Coronary artery (tissue), 2 donors: ENCODE data around the gene DYNC1H1.
"Not testable (repeated sequence)": the region's sequence is repeated elsewhere in the genome, so short reads cannot be mapped to it uniquely, and the experiment has no call there.

Experiments used
- DNase-seq: peaks from one replicate; pipeline ENCODE4 v3.0.0-alpha.2; 2017; ENCODE audit warnings: low spot score
- H3K27ac ChIP-seq, 2 donors: fragments of 200-600 bp; sonication (generic); one replicate each; pipeline ENCODE4 v1.5.1; 2016 to 2019
- H3K4me3 ChIP-seq: fragments of 200-600 bp; sonication (generic); 2 replicates; pipeline ENCODE4 v1.5.1; 2016; ENCODE audit warnings: mild to moderate bottlenecking, moderate library complexity
- TF ChIP-seq, protein P1 (sequence below): fragments of 200-600 bp; sonication (generic); IDR thresholded peaks from one replicate; pipeline ENCODE4 v1.5.1; 2019; ENCODE audit warnings: antibody characterized with exemption

The DYNC1H1 gene

DNA sequence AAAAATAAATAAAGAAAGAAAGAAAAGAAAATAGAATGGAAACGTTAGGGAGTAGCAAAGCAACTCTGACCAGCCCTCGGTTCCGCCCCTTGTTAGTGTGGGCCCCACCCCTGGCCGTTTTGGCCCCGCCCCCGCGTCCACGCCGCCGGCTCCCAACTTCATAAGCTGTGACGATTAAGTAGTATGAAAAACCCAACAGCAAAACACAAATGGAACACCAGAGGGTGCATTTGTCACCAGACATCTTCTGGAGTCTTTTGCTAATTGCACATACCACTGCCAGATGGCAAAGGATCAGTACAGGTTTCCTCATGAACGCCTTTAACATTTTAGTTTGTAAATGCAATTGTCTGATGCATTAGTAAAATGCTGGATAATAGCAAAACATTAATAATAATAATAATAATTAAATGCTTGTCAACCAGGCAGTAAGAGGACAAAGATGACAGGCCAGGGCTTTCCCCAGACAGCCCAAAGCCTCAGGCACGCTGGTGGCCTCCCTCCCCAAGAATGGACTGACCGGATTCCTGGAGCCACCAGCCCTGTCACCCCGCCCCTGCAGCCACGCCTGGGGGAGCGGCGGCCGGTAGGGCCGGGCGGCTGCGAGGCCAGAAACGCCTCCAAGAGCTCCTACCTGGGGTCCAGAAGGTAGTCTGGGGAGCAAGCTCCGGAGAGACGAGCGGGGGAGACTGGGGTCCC is 98.9 kb downstream of the DYNC1H1 start:
- TF ChIP-seq, protein P1, sequence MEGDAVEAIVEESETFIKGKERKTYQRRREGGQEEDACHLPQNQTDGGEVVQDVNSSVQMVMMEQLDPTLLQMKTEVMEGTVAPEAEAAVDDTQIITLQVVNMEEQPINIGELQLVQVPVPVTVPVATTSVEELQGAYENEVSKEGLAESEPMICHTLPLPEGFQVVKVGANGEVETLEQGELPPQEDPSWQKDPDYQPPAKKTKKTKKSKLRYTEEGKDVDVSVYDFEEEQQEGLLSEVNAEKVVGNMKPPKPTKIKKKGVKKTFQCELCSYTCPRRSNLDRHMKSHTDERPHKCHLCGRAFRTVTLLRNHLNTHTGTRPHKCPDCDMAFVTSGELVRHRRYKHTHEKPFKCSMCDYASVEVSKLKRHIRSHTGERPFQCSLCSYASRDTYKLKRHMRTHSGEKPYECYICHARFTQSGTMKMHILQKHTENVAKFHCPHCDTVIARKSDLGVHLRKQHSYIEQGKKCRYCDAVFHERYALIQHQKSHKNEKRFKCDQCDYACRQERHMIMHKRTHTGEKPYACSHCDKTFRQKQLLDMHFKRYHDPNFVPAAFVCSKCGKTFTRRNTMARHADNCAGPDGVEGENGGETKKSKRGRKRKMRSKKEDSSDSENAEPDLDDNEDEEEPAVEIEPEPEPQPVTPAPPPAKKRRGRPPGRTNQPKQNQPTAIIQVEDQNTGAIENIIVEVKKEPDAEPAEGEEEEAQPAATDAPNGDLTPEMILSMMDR = no peak
- peak; percentile 88 for DNase-seq
- no peak overlapping the region for H3K27ac ChIP-seq
- H3K4me3 ChIP-seq = no peak overlapping the region

DNA sequence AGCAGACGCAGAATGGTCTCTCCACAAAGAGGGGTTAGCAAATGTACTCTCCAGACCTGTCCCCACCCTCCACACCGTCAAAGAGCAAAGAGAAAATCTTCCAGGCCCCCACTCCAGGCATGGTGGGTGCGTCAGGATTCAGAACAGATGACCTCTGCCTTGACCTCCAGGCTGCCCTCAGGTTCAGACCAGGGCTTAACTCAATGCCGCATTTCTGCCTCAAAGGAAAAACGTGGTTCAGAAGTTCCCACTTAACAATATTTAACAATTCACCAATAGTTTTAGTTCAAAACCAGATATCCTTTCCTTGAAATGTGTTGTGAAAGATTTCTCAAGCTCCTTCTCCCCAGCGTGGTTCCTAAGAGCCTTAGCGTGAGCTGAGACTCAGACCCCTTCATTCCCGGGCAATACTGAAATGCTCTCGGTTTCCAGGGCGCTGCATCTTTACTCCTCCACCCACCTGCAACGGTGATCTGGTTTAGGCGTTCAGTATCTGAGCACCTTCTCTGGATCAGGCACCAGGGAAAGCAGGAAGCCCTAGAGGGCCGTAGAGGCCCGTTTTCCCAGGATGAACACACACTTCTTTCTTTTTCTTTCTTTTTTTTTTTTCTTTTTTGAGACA is 99.5 kb downstream of the DYNC1H1 start:
- Histone ChIP-seq H3K4me3 (no peak overlapping the region), H3K27ac (no peak overlapping the region)
- TF ChIP-seq, protein P1 = no peak
- no peak for DNase-seq

DNA sequence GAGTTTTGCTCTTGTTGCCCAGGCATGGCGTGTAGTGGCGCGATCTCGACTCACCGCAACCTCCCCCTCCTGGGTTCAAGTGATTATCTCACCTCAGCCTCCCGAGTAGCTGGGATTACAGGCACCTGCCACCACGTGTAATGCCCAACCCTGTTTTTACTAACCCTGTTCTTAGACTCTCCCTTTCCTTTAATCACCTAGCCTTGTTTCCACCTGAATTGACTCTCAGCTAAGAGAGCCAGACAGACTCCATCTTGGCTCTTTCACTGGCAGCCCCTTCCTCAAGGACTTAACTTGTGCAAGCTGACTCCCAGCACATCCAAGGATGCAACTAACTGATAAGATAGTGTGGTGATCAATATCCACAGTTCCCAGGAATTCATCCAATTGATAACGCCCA is 100.2 kb downstream of the DYNC1H1 start:
- DNase-seq, H3K4me3 ChIP-seq, H3K27ac ChIP-seq: not testable (repeated sequence)

DNA sequence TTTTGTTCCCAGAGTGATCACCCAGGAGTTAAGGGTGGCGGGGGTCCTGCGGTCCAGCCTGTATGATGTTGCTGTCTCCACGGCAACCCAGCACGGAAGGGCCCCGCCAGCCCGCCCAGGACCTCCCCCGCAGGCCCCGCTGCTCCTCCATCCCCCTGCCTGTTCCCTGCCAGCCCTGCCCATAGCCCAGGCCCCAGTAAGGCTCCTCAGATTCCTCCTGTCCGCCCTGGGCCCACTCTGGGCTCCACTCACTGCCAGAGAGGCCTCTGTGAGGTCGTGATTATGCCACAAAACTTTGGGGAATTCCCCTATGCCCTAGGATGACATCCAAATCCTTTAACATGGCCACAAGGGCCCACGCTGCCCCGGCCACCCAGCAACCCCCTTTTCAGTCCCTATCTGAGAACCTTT is 101.7 kb downstream of the DYNC1H1 start:
- DNase-seq = no peak
- TF ChIP-seq, protein P1 = no peak
- Histone ChIP-seq H3K27ac (no peak overlapping the region), H3K4me3 (no peak overlapping the region)

DNA sequence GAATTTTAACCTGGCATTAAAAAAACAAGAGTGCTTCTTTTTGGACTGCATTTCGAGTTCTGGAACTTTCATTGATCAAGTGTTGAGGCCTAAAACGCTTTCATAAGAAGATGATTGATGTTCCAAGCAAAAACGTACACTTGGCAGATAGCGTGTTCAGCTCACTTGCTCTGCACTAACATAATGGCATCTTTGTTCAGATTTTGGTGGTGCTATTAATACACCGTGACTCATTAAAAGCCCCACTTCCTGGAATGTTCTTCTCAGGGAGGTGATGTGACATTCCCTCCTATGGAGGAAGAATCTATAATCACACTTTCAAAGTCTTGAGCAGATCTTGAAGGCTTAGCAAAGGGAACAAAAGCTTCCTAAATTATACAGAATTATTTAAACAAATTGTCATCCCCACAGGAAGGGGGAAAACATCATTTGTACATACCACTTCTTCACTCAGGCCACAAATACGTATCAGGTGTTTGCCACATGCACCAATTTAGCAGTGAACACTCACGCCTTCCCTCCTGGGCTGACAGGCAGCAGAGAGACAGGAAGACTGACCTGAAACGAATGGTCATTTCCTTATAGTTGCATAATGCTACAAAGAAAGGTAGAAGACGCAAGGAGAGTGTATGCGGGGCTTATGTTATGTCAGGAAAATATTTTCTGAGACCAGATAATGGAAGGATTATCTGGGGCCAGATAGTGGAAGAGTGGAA is 107.1 kb downstream of the DYNC1H1 start:
- Histone ChIP-seq H3K4me3 (no peak overlapping the region), H3K27ac (no peak overlapping the region)
- TF ChIP-seq, protein P1 = no peak
- DNase-seq = no peak

DNA sequence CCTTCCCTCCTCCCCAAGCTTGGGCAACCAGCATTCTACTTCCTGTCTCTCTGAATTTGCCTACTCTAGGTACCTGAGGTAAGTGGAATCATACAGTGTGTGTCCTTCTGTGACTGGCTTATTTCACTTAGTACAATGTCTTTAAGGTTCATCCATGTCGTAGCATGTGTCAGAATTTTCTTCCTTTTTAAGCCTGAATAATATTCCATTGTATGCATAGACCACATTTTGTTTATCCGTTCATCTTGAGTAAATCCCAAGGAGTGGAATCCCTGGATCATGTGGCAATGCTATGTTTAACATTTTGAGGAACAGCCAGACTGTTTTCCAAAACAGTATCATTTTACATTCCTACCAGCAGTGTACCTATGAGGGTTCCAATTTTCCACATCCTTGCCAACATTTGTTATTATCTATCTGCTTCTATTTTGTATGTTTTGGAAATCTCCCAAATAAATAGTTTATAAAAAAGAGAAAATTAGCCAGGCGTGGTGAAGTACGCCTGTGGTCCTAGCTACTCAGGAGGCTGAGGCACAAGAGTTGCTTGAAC is 110.1 kb downstream of the DYNC1H1 start:
- Histone ChIP-seq H3K4me3 (no peak overlapping the region), H3K27ac (no peak overlapping the region)
- DNase-seq = no peak
- TF ChIP-seq, protein P1 = no peak

DNA sequence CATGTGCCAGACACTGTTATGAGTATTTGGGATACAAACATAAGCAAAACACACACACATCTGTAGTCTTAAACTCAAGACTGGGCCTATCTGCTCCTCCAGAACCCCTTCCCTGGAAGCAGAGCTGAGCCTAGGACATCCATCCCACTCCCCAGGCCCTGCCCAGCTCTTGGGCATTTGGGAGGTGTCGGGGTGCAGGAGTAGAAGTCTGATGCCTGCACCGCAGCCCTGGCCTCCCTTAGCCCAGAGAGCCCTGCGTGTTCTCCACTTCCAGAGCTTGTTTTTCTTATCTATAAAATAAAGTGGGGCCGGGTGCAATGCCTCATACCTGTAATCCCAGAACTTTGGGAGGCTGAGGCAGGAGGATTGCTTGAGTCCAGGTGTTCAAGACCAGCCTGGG is 110.8 kb downstream of the DYNC1H1 start:
- TF ChIP-seq, protein P1 = no peak
- Histone ChIP-seq H3K27ac (no peak overlapping the region), H3K4me3 (no peak overlapping the region)
- no peak for DNase-seq
